Gastrocnemius medialis (tissue), 4 donors: ENCODE results near the gene SBNO1. TPM values are rescaled to one million over a fixed set of nuclear protein-coding genes. Genes with fewer than 3 reads are reported as not detected.
"Not testable (repeated sequence)": the region's sequence is repeated elsewhere in the genome, so short reads cannot be mapped to it uniquely, and the experiment has no call there.

ENCODE experiments used
- ATAC-seq, 2 donors: fragments of 150-250 bp; one replicate each; pipeline ENCODE4 v1.9.1; 2016
- DNase-seq, 2 donors: peaks; one replicate each; pipeline ENCODE4 v3.0.0-alpha.2; 2019
- H3K27ac ChIP-seq, 4 donors: fragments of 200-600 bp; sonication (generic); 1 replicate in 1 of 4; 2 replicates in 3 of 4; pipeline ENCODE4 v1.5.1; 2016 to 2018; ENCODE audit warnings: mild to moderate bottlenecking in 2 of 4, moderate library complexity in 1 of 4
- H3K27me3 ChIP-seq, 3 donors: fragments of 200-600 bp; sonication (generic) in 2 of 3; 1 replicate in 1 of 3; 2 replicates in 2 of 3; pipeline versions ENCODE4 v1.5.1 to v1.6.0; 2016 to 2019; ENCODE audit warnings: mild to moderate bottlenecking in 1 of 3, moderate library complexity in 1 of 3
- H3K36me3 ChIP-seq, 2 donors: fragments of 200-600 bp; sonication (generic) in 1 of 2; one replicate each; pipeline ENCODE4 v1.5.1; 2017 to 2018
- H3K4me1 ChIP-seq, 2 donors: fragments of 200-600 bp; sonication (generic) in 1 of 2; one replicate each; pipeline ENCODE4 v1.5.1; 2016 to 2017; ENCODE audit warnings: mild to moderate bottlenecking in 2 of 2
- H3K4me3 ChIP-seq, 4 donors: fragments of 200-600 bp; sonication (generic) in 3 of 4; 1 replicate in 1 of 4; 2 replicates in 3 of 4; pipeline ENCODE4 v1.5.1; 2016 to 2019; ENCODE audit warnings: mild to moderate bottlenecking in 2 of 4
- H3K9me3 ChIP-seq, 3 donors: fragments of 200-600 bp; sonication (generic) in 2 of 3; 1 replicate in 1 of 3; 2 replicates in 2 of 3; pipeline ENCODE4 v1.5.1; 2016 to 2019
- POLR2A ChIP-seq, 2 donors: fragments of 450-650 bp; IDR thresholded peaks; one replicate each; pipeline ENCODE4 v1.6.1; 2017; ENCODE audit warnings: antibody characterized with exemption in 2 of 2, mild to moderate bottlenecking in 2 of 2, moderate library complexity in 2 of 2
- in situ Hi-C, 4 donors: fragments of 200-750 bp; cut with MboI; loops; one replicate each; pipeline versions ENCODE4 v1.15.0 to v1.8.0; 2017; ENCODE audit warnings: low sequenced_read_pairs in 4 of 4
- intact Hi-C: fragments of 100-400 bp; cut with DNase I; formaldehyde crosslinking; loops from one replicate; pipeline ENCODE4 v1.15.1; 2023; ENCODE audit warnings: low total_unique reads
- total RNA-seq, 4 donors: library from RNA; depleted of rRNA; stranded (reverse); fragments of >200 nt; gene quantifications; one replicate each; pipeline versions ENCODE4 v1.1.0 to v1.2.3, GENCODE V29; 2016
- TF ChIP-seq, protein P1 (sequence below), 5 experiments: fragments of 450-650 bp in 3 of 5; fragments of 200-600 bp in 2 of 5; sonication (generic) in 2 of 5; IDR thresholded peaks in 4 of 5; conservative IDR thresholded peaks in 1 of 5; 1 replicate in 4 of 5; 2 replicates in 1 of 5; pipeline ENCODE4 v1.5.1; 2016 to 2019; ENCODE audit warnings: antibody characterized with exemption in 5 of 5, mild to moderate bottlenecking in 3 of 5, moderate library complexity in 3 of 5

Gene SBNO1
- 10 to 100 TPM; 26.6 to 29.9 (median 28.8) TPM for total RNA-seq

- no peaks in the 10 kb centered on the region for H3K36me3 ChIP-seq
- H3K9me3 ChIP-seq, result no peaks in the 10 kb centered on the region
- DNase-seq (peak; percentile 88 to 89), ATAC-seq (peak; percentile 76 to 83)
- H3K4me3 ChIP-seq, result peak within 1 kb of the TSS; percentile 74 to 84 (median 79)
- H3K27me3 ChIP-seq, result no peaks in the 10 kb centered on the region
- H3K4me1 ChIP-seq, result peaks cover 7 to 24% of the 10 kb centered on the region in 2 donors
- TF ChIP-seq POLR2A (IDR thresholded peaks at IDR 0.05), result peak; percentile 56 to 79
- TF ChIP-seq, protein P1, sequence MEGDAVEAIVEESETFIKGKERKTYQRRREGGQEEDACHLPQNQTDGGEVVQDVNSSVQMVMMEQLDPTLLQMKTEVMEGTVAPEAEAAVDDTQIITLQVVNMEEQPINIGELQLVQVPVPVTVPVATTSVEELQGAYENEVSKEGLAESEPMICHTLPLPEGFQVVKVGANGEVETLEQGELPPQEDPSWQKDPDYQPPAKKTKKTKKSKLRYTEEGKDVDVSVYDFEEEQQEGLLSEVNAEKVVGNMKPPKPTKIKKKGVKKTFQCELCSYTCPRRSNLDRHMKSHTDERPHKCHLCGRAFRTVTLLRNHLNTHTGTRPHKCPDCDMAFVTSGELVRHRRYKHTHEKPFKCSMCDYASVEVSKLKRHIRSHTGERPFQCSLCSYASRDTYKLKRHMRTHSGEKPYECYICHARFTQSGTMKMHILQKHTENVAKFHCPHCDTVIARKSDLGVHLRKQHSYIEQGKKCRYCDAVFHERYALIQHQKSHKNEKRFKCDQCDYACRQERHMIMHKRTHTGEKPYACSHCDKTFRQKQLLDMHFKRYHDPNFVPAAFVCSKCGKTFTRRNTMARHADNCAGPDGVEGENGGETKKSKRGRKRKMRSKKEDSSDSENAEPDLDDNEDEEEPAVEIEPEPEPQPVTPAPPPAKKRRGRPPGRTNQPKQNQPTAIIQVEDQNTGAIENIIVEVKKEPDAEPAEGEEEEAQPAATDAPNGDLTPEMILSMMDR (IDR thresholded peaks at IDR 0.05 in 4 of 5, conservative IDR thresholded peaks at IDR 0.05 in 1 of 5), result peak in 1 of 5 experiments; percentile 18
- intact Hi-C loops (loop anchor here (1.0 to 10.0 kb wide), 9 partner anchors 19 to 390 kb away; partner anchors contain the start of genes ATP6V0A2, MPHOSPH9, MTRFR and OGFOD2), in situ Hi-C loops (loop anchor here in 1 of 4 donors (5.0 kb wide), 1 partner anchor 218 kb away; the partner anchor contains the start of gene TMED2)
- peak within 1 kb of the TSS; percentile 89 to 99 (median 94) for H3K27ac ChIP-seq
Observed at GRCh38 chr12:123364532-123365024, at the start of gene SBNO1. SBNO1 (minus strand) TSS chr12:123364847; CDS start chr12:123350441, 14,406 bp downstream.

DNA sequence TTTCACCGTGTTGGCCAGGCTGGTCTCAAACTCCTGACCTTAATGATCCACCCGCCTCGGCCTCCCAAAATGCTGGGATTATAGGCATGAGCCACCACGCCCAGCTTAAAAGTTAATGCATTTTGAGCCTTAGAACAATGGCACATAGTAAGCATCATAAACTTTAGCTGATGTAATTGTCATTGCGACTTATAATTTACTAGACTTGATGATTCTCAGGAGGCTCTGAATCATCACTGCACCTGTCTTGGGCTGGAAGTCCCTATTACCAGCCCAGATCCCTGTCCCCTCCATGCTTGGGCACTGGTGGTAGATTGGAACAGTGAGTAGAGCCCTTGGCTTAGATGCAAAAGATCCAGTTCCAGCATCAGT lies 45.4 kb upstream of the SBNO1 start:
- H3K4me1 ChIP-seq, result no peaks in the 10 kb centered on the region
- H3K27me3 ChIP-seq, result no peaks in the 10 kb centered on the region
- in situ Hi-C loops, result no loop called here
- H3K9me3 ChIP-seq, result no peaks in the 10 kb centered on the region
- DNase-seq (no peak), ATAC-seq (no peak)
- H3K36me3 ChIP-seq, result peaks cover 0 to 28% of the 10 kb centered on the region in 2 donors
- no peak for TF ChIP-seq POLR2A (IDR thresholded peaks at IDR 0.05)
- TF ChIP-seq, protein P1 (IDR thresholded peaks at IDR 0.05 in 4 of 5, conservative IDR thresholded peaks at IDR 0.05 in 1 of 5), result no peak
- no peak overlapping the region for H3K4me3 ChIP-seq
- intact Hi-C loops, result no loop called here
- H3K27ac ChIP-seq, result no peak overlapping the region

DNA sequence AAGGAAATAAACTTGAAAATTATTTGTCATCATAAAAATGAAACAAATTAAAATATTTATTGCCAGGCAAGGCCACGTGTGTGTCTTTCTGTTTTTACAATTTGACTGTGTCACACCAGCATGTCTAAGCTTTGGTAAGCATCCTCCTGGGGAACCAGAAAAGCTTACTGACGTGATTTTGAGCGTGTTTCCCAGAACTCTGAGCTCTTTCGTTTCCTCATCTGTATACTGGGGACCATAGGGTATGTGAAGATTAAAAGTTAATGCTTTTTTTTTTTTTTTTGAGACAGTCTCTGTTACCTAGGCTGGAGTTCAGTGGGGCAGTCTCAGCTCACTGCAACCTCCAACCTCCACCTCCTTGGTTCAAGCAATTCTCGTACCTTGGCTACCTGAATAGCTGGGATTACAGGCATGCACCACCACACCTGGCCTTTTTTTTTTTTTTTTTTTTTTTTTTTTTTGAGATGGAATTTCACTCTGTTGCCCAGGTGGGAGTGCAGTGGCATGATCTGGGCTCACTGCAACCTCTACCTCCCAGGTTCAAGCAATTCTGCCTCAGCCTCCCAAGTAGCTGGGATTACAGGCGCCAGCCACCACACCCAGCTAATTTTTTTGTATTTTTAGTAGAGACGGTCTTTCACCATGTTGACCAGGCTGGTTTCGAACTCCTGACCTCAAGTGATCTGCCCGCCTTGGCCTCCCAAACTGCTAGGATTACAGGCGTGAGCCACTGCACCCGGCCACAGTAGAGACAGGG lies 44.8 kb upstream of the SBNO1 start:
- H3K27ac ChIP-seq, H3K27me3 ChIP-seq, H3K4me1 ChIP-seq, ATAC-seq, intact Hi-C loops, H3K4me3 ChIP-seq, DNase-seq, H3K9me3 ChIP-seq, in situ Hi-C loops: not testable (repeated sequence)
- H3K36me3 ChIP-seq, result peaks cover 0 to 34% of the 10 kb centered on the region in 2 donors

DNA sequence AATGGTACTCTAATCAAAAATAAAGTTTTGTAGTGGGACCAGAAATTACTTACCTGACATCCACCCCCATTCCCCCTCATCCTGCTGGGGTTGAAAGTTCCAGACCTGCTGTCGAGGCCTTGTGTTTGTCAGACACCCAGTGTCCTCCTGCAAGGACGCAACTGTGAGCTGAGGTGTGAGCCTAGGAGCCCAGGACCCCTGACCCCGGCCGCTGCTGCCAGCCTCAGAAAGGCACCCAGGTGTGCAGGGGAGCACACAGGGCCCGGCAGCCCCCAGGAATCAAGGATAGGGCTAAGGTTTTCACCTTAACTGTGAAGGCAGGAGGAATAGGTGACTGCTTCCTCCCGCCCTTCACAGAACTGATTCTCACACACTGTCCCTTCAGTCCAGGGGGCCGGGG lies 44.0 kb upstream of the SBNO1 start:
- in situ Hi-C loops, H3K27me3 ChIP-seq, H3K9me3 ChIP-seq, H3K4me3 ChIP-seq, intact Hi-C loops, H3K27ac ChIP-seq, ATAC-seq, H3K4me1 ChIP-seq, DNase-seq: not testable (repeated sequence)
- peaks cover 0 to 42% of the 10 kb centered on the region in 2 donors for H3K36me3 ChIP-seq

GRCh38 chr12:123407934-123408333 lies 43.3 kb upstream of the SBNO1 start:
- ATAC-seq, H3K27me3 ChIP-seq, intact Hi-C loops, H3K4me1 ChIP-seq, H3K9me3 ChIP-seq, DNase-seq, H3K27ac ChIP-seq, H3K4me3 ChIP-seq, in situ Hi-C loops: not testable (repeated sequence)
- H3K36me3 ChIP-seq, result peaks cover 0 to 49% of the 10 kb centered on the region in 2 donors

- DNase-seq, intact Hi-C loops, H3K4me3 ChIP-seq, H3K4me1 ChIP-seq, H3K27me3 ChIP-seq, H3K27ac ChIP-seq, ATAC-seq, in situ Hi-C loops, H3K9me3 ChIP-seq: not testable (repeated sequence)
- peaks cover 0 to 56% of the 10 kb centered on the region in 2 donors for H3K36me3 ChIP-seq
Observed at GRCh38 chr12:123407269-123407668, 42.6 kb upstream of the SBNO1 start.
